GM18517 (cell line): ENCODE measurements around the gene COPS9.

Experiments
- ATAC-seq: cut with Tn5 transposase; IDR thresholded peaks from one replicate; pipeline ENCODE4 v1.9.1; 2021; ENCODE audit warnings: mild to moderate bottlenecking, moderate library complexity; ENCODE audit not compliant: unreplicated experiment

The COPS9 gene

DNA sequence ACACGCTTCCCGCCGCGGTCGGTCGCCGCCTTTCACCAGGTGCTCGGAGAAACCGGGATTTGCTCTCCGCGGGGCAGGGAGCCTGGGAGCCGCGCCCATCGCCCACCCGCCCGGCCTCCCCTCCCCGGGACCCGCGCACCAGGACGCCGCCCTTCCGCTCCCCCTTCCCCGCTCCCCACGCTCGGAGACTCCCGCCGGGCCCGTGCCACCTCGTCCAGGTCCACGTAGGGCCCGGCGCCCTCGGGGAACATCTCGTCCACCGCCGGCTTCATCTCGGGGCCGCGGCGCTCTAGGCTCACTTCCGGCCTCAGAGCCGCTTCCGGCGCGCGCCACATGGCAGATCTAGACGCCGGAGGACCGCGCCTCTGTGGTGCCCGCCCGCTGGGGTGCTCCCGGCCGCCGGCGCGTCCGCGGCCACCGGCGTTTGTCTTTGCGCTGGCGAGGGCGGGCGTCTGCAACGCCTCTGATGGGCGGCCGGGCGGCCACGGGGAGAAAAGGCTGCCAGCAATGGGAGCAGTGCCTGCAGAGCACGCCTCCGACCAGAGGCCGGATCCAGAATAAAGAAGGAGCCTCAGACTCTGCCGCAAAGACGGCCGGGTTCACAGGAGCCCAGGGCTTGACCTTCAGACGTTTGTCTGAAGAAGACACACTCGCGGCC is at the start of gene COPS9:
TSS of gene COPS9 (minus strand) at position 293 of the 658 bp plus-strand sequence. CDS start at position 272, 21 bp downstream.
- ATAC-seq = peak; percentile 67

DNA sequence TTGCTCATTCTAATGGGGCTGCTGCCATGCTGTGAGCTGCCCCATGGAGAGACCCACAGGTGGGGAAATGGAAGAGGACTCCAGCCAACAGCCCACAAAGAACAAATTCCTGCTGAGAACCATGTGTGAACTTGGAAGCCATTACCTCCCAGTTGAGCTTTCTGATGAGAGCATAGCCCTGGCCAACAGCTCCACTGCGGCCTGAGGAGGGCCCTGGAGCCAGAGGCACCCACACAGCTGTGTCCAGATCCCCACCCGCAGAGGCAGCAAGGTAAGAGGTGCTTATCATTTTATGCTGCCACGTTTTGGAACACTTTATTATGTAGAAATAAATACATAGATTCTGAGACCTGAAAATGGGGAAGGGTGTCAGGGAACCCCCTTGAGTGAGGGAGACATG is 48.6 kb upstream of the COPS9 start:
- no peak for ATAC-seq

DNA sequence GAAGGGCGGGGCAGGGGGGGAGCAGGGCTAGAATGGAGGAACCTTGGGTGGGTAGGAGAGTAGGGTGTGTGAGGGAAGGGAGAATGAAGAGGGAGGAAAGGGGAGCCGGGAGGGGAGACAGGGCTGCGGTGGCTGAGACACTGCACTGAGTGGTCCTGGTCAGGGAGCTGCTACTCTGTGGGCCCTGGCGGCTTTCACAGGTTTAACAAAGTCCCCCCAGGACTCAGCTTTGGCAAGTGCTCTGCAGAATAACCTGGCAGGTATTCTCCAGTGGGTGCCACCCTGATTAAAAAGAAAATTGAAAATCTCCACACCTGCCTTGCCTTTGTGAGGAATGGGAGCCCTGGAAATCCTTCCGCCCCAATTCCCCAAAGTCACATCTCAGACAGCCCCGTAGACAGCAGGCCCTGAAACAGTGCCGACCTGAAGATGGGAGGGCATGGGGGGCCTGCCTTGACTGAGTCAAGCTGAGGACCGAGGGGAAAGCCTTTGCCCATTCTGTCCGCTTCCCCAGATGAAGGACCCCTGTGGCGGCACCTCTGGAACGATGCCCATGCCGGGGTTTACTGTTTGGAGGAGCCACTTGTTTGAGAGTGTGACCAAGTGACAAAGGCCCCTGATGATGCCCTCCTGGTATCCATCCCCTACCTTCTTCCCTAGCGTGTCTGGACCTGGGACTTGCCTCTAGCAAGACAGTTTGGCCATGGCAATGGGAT is 47.9 kb upstream of the COPS9 start:
- ATAC-seq = no peak

DNA sequence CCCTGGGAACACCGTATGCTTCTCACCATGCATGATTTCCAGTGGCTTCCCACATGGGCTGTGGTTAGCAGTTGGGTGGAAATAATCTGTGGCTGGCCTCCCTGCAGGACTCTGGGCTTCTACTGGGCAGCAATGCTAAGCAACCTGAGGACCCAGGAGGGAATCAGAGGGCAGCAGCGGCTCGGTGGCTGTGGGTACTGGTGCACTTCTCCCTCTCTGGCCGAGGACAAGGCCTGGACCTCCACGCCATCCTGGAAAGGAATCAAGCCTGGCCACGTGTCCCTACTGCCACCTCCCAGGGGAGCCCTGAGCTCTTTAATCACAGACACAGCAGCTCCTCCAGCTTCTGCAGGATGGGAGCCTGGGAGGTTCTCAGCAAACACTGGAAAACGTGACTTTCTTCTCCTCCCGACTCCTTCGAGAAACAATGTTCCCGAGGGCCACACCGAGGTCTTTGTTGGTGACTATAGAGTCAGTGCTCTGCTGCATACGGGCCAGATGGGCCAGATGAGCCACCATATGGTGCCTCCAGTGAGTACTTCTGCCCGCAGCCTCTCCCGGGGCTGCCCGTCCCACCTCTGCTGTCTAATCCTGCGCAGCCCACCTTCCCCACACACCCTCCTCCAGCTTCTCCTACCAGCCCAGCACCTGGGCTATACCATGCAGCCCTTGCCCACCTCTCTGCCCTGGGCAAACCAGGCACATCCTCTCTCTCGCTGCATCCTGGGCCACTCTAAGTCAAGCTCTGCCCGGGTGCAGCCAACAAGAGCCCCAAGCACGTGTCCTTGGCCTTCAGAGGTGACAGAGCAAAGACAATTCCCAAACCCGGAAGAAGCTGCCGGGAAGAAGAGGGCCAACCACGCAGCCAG is 47.1 kb upstream of the COPS9 start:
- ATAC-seq = no peak

DNA sequence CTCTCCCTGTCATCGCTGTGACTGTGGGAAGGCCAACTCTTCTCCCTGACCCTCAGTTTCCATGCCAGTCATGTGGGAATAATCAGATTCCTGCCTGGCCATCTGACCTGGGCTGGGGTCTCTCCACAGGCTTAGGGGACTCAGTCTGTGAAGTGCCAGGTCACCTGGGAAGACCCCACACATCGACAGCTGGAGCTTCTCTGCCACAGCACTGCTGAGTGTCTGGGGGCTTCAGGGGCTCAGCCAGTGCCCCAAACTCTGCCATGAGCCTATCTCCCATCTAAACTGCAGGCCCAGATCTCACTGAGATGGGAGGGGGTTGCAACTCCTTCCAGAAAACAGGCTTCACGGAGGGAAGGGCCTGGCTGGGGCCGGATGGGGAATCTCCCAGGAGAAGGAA is 46.4 kb upstream of the COPS9 start:
- no peak for ATAC-seq

DNA sequence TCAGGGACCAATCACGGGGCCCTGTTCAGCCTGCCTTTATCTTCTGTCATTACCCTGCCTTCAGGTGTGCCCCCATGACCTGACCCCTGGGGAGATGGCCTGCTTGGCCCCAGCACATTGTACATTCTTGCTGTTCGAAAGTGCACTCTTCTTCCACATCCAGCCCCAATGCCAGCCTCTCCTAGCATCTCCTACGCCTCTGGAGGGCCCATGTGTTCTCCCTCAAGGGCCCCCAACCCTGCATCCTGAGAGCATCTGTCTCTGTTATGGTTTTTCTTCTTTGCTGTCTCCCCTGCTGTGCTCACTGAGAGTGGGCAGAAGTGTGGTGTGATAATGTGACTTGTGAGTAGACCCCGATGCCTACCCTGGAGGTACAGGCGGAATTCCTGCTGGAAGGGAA is 45.9 kb upstream of the COPS9 start:
- no peak for ATAC-seq

DNA sequence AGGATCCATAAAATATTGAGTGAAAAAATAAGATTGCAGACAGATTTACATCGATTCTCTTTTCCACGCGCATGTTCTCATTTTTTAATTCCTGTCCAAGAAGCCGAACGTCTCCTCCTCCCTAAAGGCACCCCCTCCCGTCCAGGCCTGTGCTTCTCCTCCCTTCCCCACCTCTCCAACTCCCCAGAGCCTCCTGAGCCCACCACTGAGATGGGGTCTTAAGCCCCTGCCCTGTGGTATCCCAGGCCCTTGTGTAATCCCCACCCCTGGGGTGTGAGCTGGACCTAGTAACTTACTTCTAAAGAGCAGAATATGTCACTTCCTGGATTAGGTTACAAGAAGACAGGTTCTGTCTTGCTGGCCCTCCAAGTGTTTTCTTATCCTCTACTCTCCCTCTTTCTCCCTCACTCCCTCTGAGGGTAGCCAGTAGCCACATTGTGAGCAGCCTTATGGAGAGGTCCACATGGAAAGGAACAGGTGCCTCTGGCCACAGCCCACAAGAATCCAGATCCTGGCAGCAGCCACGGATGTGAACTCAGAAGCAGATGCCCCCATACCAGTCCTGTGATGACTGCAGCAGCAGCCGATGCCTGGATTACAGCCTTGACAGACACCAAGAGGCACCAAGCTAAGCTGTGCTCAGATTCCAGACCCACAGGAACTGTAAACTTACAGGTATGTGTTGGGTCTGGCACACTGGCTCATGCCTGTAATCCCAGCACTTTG is 44.0 kb upstream of the COPS9 start:
- no peak for ATAC-seq

DNA sequence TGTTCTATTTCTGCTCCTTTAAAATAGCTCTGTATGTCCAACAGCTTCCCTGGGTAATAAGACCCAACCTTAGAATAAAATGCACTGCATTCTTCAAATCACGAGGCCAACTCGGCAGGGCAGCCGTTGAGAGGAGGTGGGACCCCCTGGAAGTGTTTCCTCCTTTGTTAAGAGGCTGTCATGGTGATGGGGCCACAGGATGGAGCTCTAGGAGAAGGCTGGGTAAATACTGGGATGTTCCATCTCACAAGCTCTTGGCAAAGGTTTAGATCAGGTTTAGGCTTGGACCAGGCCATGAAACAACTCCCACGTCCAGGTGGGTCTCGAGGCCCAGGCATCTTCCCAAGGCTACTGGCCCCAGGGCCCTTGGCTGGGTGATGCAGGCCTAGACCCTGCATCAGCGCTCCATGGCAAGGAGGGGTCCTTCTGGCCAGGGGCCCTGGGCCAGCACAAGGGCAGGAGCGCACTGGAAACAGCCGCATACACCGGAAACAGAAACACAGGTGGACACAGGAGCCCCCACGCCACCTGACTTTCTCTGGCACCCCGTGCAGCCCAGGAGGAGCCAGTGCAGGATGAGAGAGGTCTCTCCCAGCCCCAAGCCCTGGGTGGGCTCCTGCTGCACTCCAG is 43.2 kb upstream of the COPS9 start:
- no peak for ATAC-seq

DNA sequence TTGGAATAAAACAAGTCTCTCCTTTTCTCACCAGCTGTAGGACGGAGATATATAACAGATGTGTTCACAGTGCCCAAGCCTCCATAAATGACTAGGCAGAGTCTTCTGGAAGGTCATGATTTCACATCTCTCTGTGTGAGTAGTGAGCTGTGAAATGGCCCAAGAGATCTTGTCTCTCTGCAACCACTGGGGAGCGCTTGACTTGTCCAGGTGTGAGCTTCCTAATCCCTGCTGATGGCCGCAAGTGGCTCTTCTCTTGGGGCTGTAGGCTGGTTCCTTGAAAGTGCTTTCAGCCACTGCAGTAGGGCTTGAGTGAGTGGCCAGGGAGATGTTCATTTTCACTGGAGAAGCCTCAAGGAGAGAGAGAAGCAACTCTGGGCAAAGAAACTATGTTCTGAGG is 42.5 kb upstream of the COPS9 start:
- ATAC-seq = no peak

DNA sequence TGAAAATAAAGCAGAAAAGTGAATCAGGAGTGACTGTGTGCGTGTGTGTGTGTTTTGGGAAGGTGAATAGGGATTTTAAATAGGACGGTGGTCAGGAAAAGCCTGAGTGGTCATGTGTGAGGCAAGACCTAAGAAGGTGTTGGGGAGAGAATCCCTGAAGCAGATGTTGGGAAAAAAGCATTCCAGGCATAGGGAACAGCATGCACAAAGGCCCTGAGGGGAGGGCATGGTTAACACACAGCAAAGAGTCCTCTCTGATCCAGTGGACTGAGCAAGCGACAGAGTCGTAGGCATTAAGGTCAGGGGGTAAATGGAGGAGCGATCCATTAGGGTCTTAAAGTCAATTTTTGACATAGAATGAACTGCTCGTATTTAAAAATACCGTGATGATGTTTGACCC is 38.4 kb upstream of the COPS9 start:
- ATAC-seq = no peak

DNA sequence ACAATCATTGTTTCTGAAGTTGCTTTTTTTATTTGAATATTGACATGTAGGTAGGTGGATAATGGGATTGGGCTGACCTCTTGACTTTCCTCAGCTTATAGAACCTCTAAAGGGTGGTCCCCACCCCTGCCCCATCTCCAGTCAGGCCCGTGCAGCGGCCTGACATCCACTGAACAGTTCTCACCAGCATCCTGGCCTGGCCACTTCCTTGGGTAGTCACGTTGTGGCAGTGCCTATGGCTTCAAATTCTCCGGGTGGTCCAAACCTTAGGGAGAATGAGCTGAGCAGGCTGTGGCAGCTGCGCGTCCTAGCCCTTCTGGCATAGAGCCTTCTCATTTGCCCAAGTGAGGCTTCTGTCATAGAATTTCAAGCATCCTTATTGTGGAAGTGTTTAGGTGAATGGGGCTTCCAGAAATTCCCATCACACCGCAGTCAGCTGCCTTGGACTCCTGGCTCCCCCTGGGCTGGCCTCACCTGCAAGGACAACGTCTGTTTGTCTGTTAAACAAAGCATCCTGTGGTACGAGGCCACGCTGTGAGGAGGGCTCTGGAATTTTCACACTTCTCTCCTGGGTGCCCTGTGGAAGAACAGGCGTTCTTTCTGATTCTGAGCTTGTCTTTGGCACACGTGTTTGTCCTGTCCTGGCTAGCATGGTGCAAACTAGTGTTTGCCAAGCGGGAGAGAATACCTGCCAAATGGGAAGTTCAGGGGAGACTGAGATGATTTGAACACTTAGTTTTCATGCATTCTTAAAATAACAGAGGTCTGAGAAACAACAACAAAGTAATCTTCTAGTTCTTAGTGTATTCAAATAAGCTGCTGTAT is 36.2 kb upstream of the COPS9 start:
- no peak for ATAC-seq

DNA sequence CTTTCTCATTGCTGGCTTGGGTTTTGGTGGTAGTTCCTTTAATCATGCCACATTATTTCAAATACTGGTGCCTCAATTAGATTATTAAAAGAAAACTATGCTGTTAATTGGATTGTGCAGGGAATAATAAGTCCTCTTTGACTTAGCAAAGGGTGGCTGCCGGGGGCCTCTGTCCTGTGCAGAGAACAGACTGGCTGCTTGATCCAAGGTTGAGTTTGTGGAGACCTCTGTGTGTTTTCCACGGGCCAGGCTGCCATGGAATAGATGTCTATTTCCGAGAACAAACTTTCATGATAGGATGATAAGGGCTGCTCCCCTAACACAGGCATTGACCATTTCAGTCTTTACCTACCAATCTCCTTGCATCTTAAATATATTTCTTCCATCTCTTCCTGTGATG is 34.8 kb upstream of the COPS9 start:
- no peak for ATAC-seq

DNA sequence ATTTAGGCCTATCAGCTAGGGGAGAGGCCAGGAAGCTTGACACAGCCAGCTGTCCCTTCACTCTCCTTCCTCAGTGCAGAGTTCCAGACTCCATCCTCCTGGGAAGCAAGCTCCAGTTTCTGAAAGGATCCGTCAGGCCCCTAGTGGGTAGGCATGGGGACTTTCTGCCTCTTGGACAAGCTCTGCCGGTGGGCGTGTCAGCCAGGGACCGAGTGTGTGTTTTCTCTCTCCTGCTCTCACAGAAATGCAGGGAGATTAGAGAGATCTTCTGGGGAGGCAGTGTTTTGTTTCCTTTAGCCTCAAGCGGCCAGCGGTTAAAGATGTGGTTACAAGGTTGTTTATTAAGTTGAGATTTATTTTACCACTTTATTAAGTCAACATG is 34.2 kb upstream of the COPS9 start:
- no peak for ATAC-seq

DNA sequence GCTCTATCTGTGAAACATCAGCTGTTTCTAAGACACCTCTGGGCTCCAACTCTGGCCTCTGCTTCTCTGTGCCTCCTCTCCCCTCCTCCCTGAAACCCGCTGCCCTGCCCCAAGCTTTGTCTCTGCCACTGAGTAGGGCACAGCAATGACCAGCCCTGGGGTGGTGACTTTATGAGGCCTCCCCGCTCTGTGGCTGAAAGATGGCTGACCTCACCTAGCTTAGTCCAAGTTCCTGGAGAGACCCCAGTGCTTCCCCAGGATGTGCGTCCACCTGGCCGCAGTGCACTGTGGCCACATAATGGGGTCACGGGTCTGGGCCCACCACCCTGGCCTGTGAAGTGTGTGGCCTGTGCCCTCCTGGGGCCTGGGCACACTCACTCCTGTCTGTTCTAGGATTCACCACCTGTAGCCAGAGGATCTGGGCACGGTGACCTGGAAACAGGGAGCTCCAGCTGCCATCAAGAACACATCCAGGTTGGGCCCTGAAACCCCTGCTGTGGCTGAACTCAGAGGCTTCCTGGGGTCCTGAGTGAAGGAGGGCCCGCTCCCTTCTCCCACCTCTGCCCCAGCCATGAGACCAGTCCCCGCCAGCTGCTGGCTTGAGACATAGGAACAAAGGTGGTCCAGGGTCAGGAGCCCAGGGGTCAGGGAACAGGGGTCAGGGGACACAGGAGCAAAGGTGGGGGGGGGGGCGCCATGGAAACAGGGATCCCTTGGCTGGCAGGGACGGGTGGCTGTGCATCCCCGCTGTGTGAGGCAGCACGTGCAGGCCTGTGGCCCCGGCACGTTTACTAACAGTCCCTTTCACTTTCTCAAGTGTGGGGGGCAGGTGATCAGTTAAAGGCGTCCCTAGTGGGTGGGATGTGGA is 33.6 kb upstream of the COPS9 start:
- no peak for ATAC-seq

DNA sequence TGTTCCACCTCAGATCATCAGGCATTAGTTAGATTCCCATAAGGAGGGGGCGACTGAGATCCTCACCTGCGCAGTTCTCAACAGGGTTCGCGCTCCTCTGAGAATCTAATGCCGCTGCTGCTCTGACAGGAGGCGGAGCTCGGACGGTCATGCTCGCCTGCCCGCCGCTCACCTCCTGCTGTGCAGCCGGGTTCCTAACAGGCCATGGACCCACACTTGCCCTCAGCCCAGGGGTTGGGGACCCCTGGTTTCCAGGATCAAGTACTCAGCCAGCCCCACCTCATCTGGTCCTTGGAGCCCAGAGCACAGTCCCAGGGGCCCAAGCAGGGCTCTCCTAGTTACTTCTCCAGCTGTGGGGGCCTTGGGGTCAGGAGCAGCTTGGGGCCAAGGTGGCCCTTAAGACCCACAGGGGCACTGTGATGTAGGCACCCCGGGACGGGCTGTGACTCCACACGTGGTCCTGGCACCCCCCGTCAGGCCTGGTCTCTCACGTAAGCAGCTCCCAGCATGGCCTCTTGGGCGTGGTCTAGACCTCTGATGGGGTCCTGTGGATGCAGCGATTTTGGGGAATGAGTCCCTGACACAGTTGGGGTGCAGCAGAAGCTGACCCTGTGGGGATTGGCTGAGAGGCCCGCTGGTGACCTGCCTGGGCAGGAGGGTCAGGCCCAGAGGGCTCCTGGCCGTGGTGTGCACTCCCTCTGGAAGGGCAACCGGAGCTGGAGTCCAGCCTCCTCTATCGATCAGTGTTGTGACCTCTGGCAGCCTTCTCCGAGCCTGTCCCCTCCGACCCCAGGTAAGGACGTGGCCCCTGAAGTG is 32.6 kb upstream of the COPS9 start:
- ATAC-seq = no peak

DNA sequence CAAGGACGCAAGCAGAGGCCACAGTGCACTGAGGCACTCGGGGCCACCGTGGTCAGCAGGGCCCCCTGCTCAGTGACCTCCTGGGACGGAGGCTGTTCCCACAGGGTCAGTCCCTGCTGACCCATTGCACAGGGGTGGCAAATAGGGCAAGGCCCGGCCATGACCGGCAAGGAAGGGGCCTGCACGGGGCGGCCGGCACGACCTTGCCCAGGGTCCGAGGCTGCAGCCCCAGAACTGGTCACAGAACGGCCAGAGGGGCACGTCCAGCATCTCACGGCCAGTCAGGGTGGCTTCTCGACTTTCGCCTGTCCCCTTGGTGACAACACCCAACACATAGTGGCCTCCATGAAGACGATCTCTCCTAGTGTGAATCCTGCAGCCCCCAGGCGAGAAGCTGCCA is 31.9 kb upstream of the COPS9 start:
- ATAC-seq = no peak

DNA sequence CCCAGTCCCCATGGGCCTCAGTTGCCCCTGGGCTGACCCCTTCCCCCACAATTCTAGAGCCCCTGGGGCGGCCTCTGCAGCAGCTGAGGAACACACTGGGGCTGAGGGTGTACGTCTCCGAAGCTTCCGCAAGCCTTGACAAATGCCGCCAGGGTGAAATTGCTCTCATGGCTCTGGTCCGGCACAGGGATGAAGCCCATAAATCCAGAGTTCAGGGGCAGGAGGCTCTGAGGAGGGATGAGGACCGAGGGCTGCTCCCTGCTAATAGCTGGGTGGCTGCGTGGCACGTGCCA is 31.4 kb upstream of the COPS9 start:
- ATAC-seq = no peak
